ENCODE data around the gene TRAPPC11. TPM values are rescaled to one million over a fixed set of nuclear protein-coding genes. Genes with fewer than 3 reads are reported as not detected.

TRAPPC11 gene
- total RNA-seq, 1 donor from 2014 or later: 40.8 TPM

DNA sequence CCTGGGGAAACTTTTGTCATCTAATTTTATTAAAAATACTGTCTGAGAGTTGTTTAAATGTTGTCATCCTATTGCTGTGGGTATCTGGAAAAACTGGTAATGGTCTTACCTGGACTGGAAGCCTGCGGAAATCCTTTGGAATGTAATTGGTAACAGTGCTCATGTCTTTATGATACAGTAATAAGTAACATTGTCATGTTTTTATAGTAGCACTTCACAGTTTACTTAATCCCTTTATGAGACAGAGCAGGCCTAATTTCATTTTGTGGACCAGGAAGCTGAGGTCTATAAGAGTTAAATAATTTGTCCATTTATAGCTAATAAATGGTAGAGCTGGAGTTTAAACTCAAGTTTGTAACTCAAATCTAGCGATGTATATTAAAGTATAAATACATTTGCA lies 88.3 kb downstream of the TRAPPC11 start:
- FAIRE-seq (no peak), DNase-seq (ENCODE audit: low read depth) (no peak)
- no peak overlapping the region for H3K4me3 ChIP-seq (ENCODE audit: low read depth, low read length)
- TF ChIP-seq, protein P1, sequence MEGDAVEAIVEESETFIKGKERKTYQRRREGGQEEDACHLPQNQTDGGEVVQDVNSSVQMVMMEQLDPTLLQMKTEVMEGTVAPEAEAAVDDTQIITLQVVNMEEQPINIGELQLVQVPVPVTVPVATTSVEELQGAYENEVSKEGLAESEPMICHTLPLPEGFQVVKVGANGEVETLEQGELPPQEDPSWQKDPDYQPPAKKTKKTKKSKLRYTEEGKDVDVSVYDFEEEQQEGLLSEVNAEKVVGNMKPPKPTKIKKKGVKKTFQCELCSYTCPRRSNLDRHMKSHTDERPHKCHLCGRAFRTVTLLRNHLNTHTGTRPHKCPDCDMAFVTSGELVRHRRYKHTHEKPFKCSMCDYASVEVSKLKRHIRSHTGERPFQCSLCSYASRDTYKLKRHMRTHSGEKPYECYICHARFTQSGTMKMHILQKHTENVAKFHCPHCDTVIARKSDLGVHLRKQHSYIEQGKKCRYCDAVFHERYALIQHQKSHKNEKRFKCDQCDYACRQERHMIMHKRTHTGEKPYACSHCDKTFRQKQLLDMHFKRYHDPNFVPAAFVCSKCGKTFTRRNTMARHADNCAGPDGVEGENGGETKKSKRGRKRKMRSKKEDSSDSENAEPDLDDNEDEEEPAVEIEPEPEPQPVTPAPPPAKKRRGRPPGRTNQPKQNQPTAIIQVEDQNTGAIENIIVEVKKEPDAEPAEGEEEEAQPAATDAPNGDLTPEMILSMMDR (IDR thresholded peaks at IDR 0.05; ENCODE audit: insufficient read depth, low read length, severe bottlenecking): no peak
- no peaks in the 10 kb centered on the region for H3K36me3 ChIP-seq (ENCODE audit: control insufficient read depth, insufficient read depth, low read length)
- no peaks in the 10 kb centered on the region for H3K27me3 ChIP-seq (ENCODE audit: control insufficient read depth, insufficient read depth, low read length)

DNA sequence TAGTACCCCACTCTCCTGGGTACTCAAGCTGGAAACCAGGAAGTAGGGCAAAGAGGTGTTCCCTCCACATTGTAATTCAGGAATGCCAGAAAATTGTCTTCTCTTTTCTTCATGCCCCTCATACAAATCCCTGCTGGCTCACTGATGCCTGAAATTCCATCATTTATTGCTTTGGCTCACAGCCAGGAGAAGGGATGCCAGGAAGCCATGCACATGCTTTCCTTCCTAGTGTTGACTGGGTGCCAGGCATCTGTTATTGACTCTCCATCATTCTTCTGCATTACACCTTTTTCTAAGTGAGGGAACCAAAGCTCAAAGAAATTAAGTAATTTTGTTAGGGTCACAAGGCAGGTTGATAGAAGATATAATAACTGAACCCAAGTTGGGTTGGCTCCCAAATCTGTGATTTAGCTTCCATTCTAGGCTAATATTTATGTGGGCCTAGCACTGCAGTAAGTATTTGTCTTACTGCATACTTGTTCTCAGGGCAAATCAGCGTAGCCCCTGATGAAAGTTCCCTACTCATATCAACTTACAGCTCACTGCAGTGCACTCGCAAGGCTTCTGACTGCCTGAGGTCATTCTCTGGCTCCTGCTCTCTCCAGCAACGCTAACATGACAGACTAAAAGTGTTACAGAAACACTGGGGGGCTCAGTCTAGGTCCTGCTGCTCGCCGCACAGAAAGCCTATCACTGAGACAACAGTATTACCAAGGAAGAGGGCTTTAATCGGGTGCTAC lies 89.0 kb downstream of the TRAPPC11 start:
- Histone ChIP-seq H3K36me3 (ENCODE audit: control insufficient read depth, insufficient read depth, low read length) (no peaks in the 10 kb centered on the region), H3K27me3 (ENCODE audit: control insufficient read depth, insufficient read depth, low read length) (no peaks in the 10 kb centered on the region), H3K4me3 (ENCODE audit: low read depth, low read length) (no peak overlapping the region)
- FAIRE-seq (peak; percentile 68), DNase-seq (ENCODE audit: low read depth) (no peak)
- TF ChIP-seq, protein P1 (IDR thresholded peaks at IDR 0.05; ENCODE audit: insufficient read depth, low read length, severe bottlenecking): no peak

DNA sequence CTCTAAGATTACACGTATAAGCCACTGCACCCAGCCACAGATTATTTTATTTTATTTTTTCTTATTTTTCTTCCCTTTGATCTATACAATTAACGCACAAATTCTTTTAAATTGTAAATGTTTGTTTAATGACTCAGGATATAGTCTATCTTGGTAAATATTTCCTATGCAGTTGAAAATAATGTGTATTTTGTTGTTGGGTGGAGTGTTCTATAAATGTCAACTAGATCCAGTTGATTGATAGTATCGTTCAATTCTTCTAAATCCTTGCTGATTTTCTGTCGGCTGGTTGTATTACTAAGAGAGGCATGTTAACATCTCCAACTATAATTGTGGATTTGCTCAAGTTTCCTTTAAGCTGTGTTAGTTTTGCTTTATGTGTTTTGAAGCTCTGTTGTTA lies 92.0 kb downstream of the TRAPPC11 start:
- no peak overlapping the region for H3K4me3 ChIP-seq (ENCODE audit: low read depth, low read length)
- H3K36me3 ChIP-seq (ENCODE audit: control insufficient read depth, insufficient read depth, low read length): no peaks in the 10 kb centered on the region
- DNase-seq (ENCODE audit: low read depth) (no peak), FAIRE-seq (no peak)
- TF ChIP-seq, protein P1 (IDR thresholded peaks at IDR 0.05; ENCODE audit: insufficient read depth, low read length, severe bottlenecking): no peak
- no peaks in the 10 kb centered on the region for H3K27me3 ChIP-seq (ENCODE audit: control insufficient read depth, insufficient read depth, low read length)

DNA sequence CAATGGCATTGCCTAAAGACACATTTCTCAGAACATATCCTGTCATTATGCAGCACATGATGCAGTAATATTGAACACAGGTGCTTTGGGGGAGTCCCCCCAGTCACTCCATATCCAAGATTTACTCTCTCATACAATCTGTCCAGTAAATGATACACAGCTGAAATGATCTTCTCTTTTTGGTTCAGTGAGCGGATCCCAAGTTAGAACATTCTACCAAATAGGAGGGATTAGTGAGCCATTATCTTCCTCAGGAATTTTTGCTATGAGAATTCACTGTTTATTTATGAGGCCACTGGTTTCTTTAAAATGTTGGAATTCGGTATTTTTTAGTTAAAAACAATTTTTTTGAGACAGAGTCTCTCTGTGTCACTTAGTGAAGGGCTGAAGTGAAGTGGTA lies 96.5 kb downstream of the TRAPPC11 start:
- peaks cover 5% of the 10 kb centered on the region for H3K27me3 ChIP-seq (ENCODE audit: control insufficient read depth, insufficient read depth, low read length)
- no peaks in the 10 kb centered on the region for H3K36me3 ChIP-seq (ENCODE audit: control insufficient read depth, insufficient read depth, low read length)
- TF ChIP-seq, protein P1 (IDR thresholded peaks at IDR 0.05; ENCODE audit: insufficient read depth, low read length, severe bottlenecking): no peak
- H3K4me3 ChIP-seq (ENCODE audit: low read depth, low read length): no peak overlapping the region
- no peak for FAIRE-seq
- no peak for DNase-seq (ENCODE audit: low read depth)

DNA sequence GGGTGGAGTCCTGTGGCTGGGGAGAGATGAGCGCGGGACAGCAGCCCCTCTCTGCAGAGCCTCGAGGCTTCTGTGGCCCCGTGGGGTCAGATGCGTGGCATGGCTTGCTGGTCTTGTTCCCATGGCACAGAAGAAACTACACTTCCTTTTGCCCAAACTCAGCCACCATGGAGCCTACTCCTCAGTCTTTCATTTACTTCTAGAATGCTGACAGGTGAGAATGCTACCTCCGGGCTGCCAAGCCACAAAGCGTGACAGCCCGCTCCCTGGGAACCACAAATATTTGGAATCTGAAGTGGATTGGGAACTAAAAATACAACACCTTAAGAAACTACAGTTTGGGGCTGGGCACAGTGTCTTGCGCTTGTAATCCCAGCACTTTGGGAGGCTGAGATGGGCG lies 98.0 kb downstream of the TRAPPC11 start:
- no peak overlapping the region for H3K4me3 ChIP-seq (ENCODE audit: low read depth, low read length)
- FAIRE-seq (no peak), DNase-seq (ENCODE audit: low read depth) (peak; percentile 29)
- H3K36me3 ChIP-seq (ENCODE audit: control insufficient read depth, insufficient read depth, low read length): no peaks in the 10 kb centered on the region
- H3K27me3 ChIP-seq (ENCODE audit: control insufficient read depth, insufficient read depth, low read length): peaks cover 5% of the 10 kb centered on the region
- TF ChIP-seq, protein P1 (IDR thresholded peaks at IDR 0.05; ENCODE audit: insufficient read depth, low read length, severe bottlenecking): no peak
